ENCODE results near the gene OSBPL10. TPM values are rescaled to one million over a fixed set of nuclear protein-coding genes. Genes with fewer than 3 reads are reported as not detected.

The OSBPL10 gene
- total and polyA plus RNA-seq, 2 donors (not counting 1 experiment from before 2014, with no cell fraction given) = 88.5 to 310 TPM

- H3K27ac ChIP-seq (ENCODE audit: low read length in 2 of 2) = no peak overlapping the region
- peaks cover 99% of the 10 kb centered on the region for H3K79me2 ChIP-seq (ENCODE audit: control insufficient read depth, insufficient read depth, low read length)
- TF ChIP-seq EZH2 (IDR thresholded peaks at IDR 0.05; ENCODE audit: borderline replicate concordance, insufficient read depth, low read depth, low read length, poor library complexity, severe bottlenecking) (no peak), CTCF (IDR thresholded peaks at IDR 0.05) (no peak)
- Mint-ChIP-seq H3K27ac (no peak overlapping the region), H3K27me3 (no peaks in the 10 kb centered on the region), H3K4me3 (no peak overlapping the region), H3K4me1 (peaks cover 73% of the 10 kb centered on the region), H3K9me3 (ENCODE audit: insufficient read depth) (no peaks in the 10 kb centered on the region)
- H3K4me3 ChIP-seq (ENCODE audit: control extremely low read depth in 1 of 5, extremely low read depth in 1 of 5, insufficient read depth in 1 of 5, low read depth in 2 of 5, low read length in 4 of 5) = no peak overlapping the region
- peaks cover 3 to 9% of the 10 kb centered on the region in 2 experiments for H3K36me3 ChIP-seq (replicated peaks in 1 of 2; ENCODE audit: control extremely low read depth in 1 of 2, control insufficient read depth in 1 of 2, extremely low read depth in 1 of 2, insufficient read depth in 2 of 2, low read length in 1 of 2)
- no peak for DNase-seq
- peaks cover 67% of the 10 kb centered on the region for H4K20me1 ChIP-seq (ENCODE audit: control insufficient read depth, insufficient read depth, low read length, poor library complexity, severe bottlenecking)
- ChIA-PET POLR2A (no interaction called here), CTCF (interaction anchor here (0.9 kb wide), 1 partner anchor 9 kb away, joined by 3 read pairs; no protein-coding TSS in a partner anchor)
- H3K4me2 ChIP-seq (replicated peaks; ENCODE audit: low read depth, low read length, poor library complexity, severe bottlenecking) = no peak overlapping the region
- no peaks in the 10 kb centered on the region for H3K27me3 ChIP-seq (replicated peaks in 1 of 4; ENCODE audit: control extremely low read depth in 1 of 4, control insufficient read depth in 3 of 4, insufficient read depth in 4 of 4, low read length in 3 of 4)
- ATAC-seq (ENCODE audit: low read depth) = no peak
- intact Hi-C loops (cut with micrococcal nuclease) = no loop called here
- H3K4me1 ChIP-seq (ENCODE audit: control insufficient read depth in 2 of 2, insufficient read depth in 2 of 2, low read length in 2 of 2) = peaks cover 48 to 57% of the 10 kb centered on the region in 2 donors
- H2AFZ ChIP-seq (ENCODE audit: insufficient read depth, low read depth, low read length, poor library complexity, severe bottlenecking) = no peak overlapping the region
- H3K9ac ChIP-seq (ENCODE audit: low read length) = no peak overlapping the region
- no CpG with 5 or more reads among the region's 2 CpGs for WGBS (ENCODE audit: insufficient coverage)
- no peaks in the 10 kb centered on the region for H3K9me3 ChIP-seq (ENCODE audit: control extremely low read depth in 1 of 3, control insufficient read depth in 2 of 3, insufficient read depth in 1 of 3, low read length in 2 of 3)
Observed at GRCh38 chr3:31895471-31895870, 85.6 kb downstream of the OSBPL10 start.

- CTCF ChIA-PET = no interaction called here
- peaks cover 3 to 9% of the 10 kb centered on the region in 2 experiments for H3K36me3 ChIP-seq (replicated peaks in 1 of 2; ENCODE audit: control extremely low read depth in 1 of 2, control insufficient read depth in 1 of 2, extremely low read depth in 1 of 2, insufficient read depth in 2 of 2, low read length in 1 of 2)
- intact Hi-C loops (cut with micrococcal nuclease) = no loop called here
- H3K79me2 ChIP-seq (ENCODE audit: control insufficient read depth, insufficient read depth, low read length) = peaks cover 97% of the 10 kb centered on the region
- H2AFZ ChIP-seq (ENCODE audit: insufficient read depth, low read depth, low read length, poor library complexity, severe bottlenecking) = no peak overlapping the region
- TF ChIP-seq EZH2 (IDR thresholded peaks at IDR 0.05; ENCODE audit: borderline replicate concordance, insufficient read depth, low read depth, low read length, poor library complexity, severe bottlenecking) (no peak), CTCF (IDR thresholded peaks at IDR 0.05) (no peak)
- H3K4me2 ChIP-seq (replicated peaks; ENCODE audit: low read depth, low read length, poor library complexity, severe bottlenecking) = peak overlapping the region; percentile 18
- H3K4me3 Mint-ChIP-seq = peak overlapping the region; percentile 43
- no peak overlapping the region for H3K4me3 ChIP-seq (ENCODE audit: control extremely low read depth in 1 of 5, extremely low read depth in 1 of 5, insufficient read depth in 1 of 5, low read depth in 2 of 5, low read length in 4 of 5)
- peaks cover 71% of the 10 kb centered on the region for H4K20me1 ChIP-seq (ENCODE audit: control insufficient read depth, insufficient read depth, low read length, poor library complexity, severe bottlenecking)
- DNase-seq = no peak
- POLR2A ChIA-PET = no interaction called here
- H3K27ac Mint-ChIP-seq = peak overlapping the region; percentile 22
- H3K27me3 ChIP-seq (replicated peaks in 1 of 4; ENCODE audit: control extremely low read depth in 1 of 4, control insufficient read depth in 3 of 4, insufficient read depth in 4 of 4, low read length in 3 of 4) = no peaks in the 10 kb centered on the region
- H3K27ac ChIP-seq (ENCODE audit: low read length in 2 of 2) = peak overlapping the region in 1 of 2 donors; percentile 3
- ATAC-seq (ENCODE audit: low read depth) = no peak
- H3K9me3 Mint-ChIP-seq (ENCODE audit: insufficient read depth) = no peaks in the 10 kb centered on the region
- 91% methylated on average over 4 of the region's 4 CpGs for WGBS (ENCODE audit: insufficient coverage)
- no peaks in the 10 kb centered on the region for H3K9me3 ChIP-seq (ENCODE audit: control extremely low read depth in 1 of 3, control insufficient read depth in 2 of 3, insufficient read depth in 1 of 3, low read length in 2 of 3)
- no peak overlapping the region for H3K9ac ChIP-seq (ENCODE audit: low read length)
- no peaks in the 10 kb centered on the region for H3K27me3 Mint-ChIP-seq
- H3K4me1 Mint-ChIP-seq = peaks cover 82% of the 10 kb centered on the region
- peaks cover 49 to 55% of the 10 kb centered on the region in 2 donors for H3K4me1 ChIP-seq (ENCODE audit: control insufficient read depth in 2 of 2, insufficient read depth in 2 of 2, low read length in 2 of 2)
Observed at GRCh38 chr3:31892916-31893573, 88.0 kb downstream of the OSBPL10 start.

Measured in B cell (primary cell).